Esophagus (tissue), 2 donors: ENCODE measurements around the gene OR2C3. TPM values are rescaled to one million over a fixed set of nuclear protein-coding genes. Genes with fewer than 3 reads are reported as not detected.

ENCODE experiments used
- H3K27ac ChIP-seq, 2 donors: one replicate each; pipeline ENCODE4 v1.5.1; 2013; ENCODE audit warnings: low read depth in 2 of 2, mild to moderate bottlenecking in 2 of 2, inconsistent platforms in 1 of 2, low read length in 1 of 2, moderate library complexity in 1 of 2
- H3K27me3 ChIP-seq, 2 donors: one replicate each; pipeline ENCODE4 v1.6.1; 2013; ENCODE audit warnings: low read length in 2 of 2, control low read depth in 1 of 2, mild to moderate bottlenecking in 1 of 2; ENCODE audit not compliant: insufficient read depth in 2 of 2, control insufficient read depth in 1 of 2
- H3K36me3 ChIP-seq, 2 donors: one replicate each; pipeline ENCODE4 v1.6.1; 2013; ENCODE audit warnings: low read length in 1 of 2; ENCODE audit not compliant: control insufficient read depth in 2 of 2, insufficient read depth in 2 of 2
- H3K4me1 ChIP-seq, 2 donors: one replicate each; pipeline ENCODE4 v1.6.1; 2013; ENCODE audit warnings: low read length in 1 of 2; ENCODE audit not compliant: control insufficient read depth in 2 of 2, insufficient read depth in 2 of 2
- H3K4me3 ChIP-seq, 2 donors: one replicate each; pipeline ENCODE4 v1.5.1; 2013; ENCODE audit warnings: low read length in 2 of 2, mild to moderate bottlenecking in 2 of 2, low read depth in 1 of 2, moderate library complexity in 1 of 2
- H3K9me3 ChIP-seq, 2 donors: one replicate each; pipeline ENCODE4 v1.6.1; 2013; ENCODE audit warnings: mild to moderate bottlenecking in 2 of 2, low read depth in 1 of 2, low read length in 1 of 2, moderate library complexity in 1 of 2; ENCODE audit not compliant: control insufficient read depth in 2 of 2, insufficient read depth in 1 of 2
- WGBS, 2 donors: extraction: QIAGEN DNeasy Blood & Tissue Kit; methylation state at CpG; one replicate each; pipeline ENCODE4 v1.1.7; 2013; 5-methylcytosine and 5-hydroxymethylcytosine counted together
- polyA plus RNA-seq, 2 donors: library from polyadenylated mRNA; stranded (reverse); fragments of 200-250 nt; gene quantifications; one replicate each; pipeline ENCODE4 v1.2.3, GENCODE V29; 2013
- donor health status: healthy with polysubstance abuse.
- donor health status: Bipolar disorder and iron deficiency.

OR2C3 gene
- polyA plus RNA-seq, 2 donors, result not detected

GRCh38 chr1:247548769-247549182 lies 12.5 kb upstream of the OR2C3 start, which contains the start of gene GCSAML:
TSS of gene GCSAML (plus strand) at chr1:247549134. CDS start at chr1:247549192, 58 bp downstream.
- WGBS, 2 donors, result 69 to 72% methylated on average over 13 of the region's 13 CpGs
- H3K4me3 ChIP-seq, result no peak within 1 kb of the TSS
- peaks cover 0 to 3% of the 10 kb centered on the region in 2 donors for H3K27me3 ChIP-seq
- H3K4me1 ChIP-seq, result no peaks in the 10 kb centered on the region
- peaks cover 3 to 4% of the 10 kb centered on the region in 2 donors for H3K9me3 ChIP-seq
- H3K36me3 ChIP-seq, result peaks cover 0 to 2% of the 10 kb centered on the region in 2 donors
- H3K27ac ChIP-seq, result no peak within 1 kb of the TSS

- no peaks in the 10 kb centered on the region for H3K4me1 ChIP-seq
- WGBS, 2 donors, result 59 to 69% methylated on average over 5 of the region's 5 CpGs
- peaks cover 0 to 2% of the 10 kb centered on the region in 2 donors for H3K36me3 ChIP-seq
- H3K9me3 ChIP-seq, result peaks cover 3 to 4% of the 10 kb centered on the region in 2 donors
- H3K27ac ChIP-seq, result no peak overlapping the region
- no peak overlapping the region for H3K4me3 ChIP-seq
- peaks cover 0 to 3% of the 10 kb centered on the region in 2 donors for H3K27me3 ChIP-seq
Observed at GRCh38 chr1:247548092-247548491, 11.9 kb upstream of the OR2C3 start.

GRCh38 chr1:247542811-247543210 lies 6.6 kb upstream of the OR2C3 start:
- Histone ChIP-seq H3K27me3 (peaks cover 0 to 3% of the 10 kb centered on the region in 2 donors), H3K4me3 (no peak overlapping the region), H3K4me1 (no peaks in the 10 kb centered on the region), H3K9me3 (peaks cover 0 to 2% of the 10 kb centered on the region in 2 donors), H3K27ac (no peak overlapping the region), H3K36me3 (no peaks in the 10 kb centered on the region)
- 65 to 70% methylated on average over 3 of the region's 3 CpGs for WGBS, 2 donors

GRCh38 chr1:247540581-247540980 lies 4.3 kb upstream of the OR2C3 start:
- H3K36me3 ChIP-seq, result no peaks in the 10 kb centered on the region
- H3K9me3 ChIP-seq, result peaks cover 0 to 2% of the 10 kb centered on the region in 2 donors
- peaks cover 0 to 3% of the 10 kb centered on the region in 2 donors for H3K27me3 ChIP-seq
- no peak overlapping the region for H3K27ac ChIP-seq
- no peaks in the 10 kb centered on the region for H3K4me1 ChIP-seq
- WGBS, 2 donors, result 34 to 38% methylated on average over 7 of the region's 7 CpGs
- H3K4me3 ChIP-seq, result no peak overlapping the region

- no peak overlapping the region for H3K4me3 ChIP-seq
- WGBS, 2 donors, result 76 to 77% methylated on average over 6 of the region's 6 CpGs
- H3K27ac ChIP-seq, result no peak overlapping the region
Observed at GRCh38 chr1:247539215-247539614, 3.0 kb upstream of the OR2C3 start.

GRCh38 chr1:247538561-247538960 lies 2.3 kb upstream of the OR2C3 start:
- Histone ChIP-seq H3K27ac (no peak overlapping the region), H3K27me3 (no peaks in the 10 kb centered on the region), H3K4me3 (no peak overlapping the region), H3K9me3 (peaks cover 0 to 2% of the 10 kb centered on the region in 2 donors), H3K4me1 (no peaks in the 10 kb centered on the region), H3K36me3 (no peaks in the 10 kb centered on the region)
- WGBS, 2 donors, result 72 to 80% methylated on average over 5 of the region's 5 CpGs

More at GRCh38 chr1:247539215-247539614, 3.0 kb upstream of the OR2C3 start:
- Histone ChIP-seq H3K36me3 (no peaks in the 10 kb centered on the region), H3K27me3 (peaks cover 0 to under 1% of the 10 kb centered on the region in 2 donors), H3K9me3 (peaks cover 0 to 2% of the 10 kb centered on the region in 2 donors), H3K4me1 (no peaks in the 10 kb centered on the region)

GRCh38 chr1:247535402-247535801 lies 838 bp downstream of the OR2C3 start:
- H3K27ac ChIP-seq, result no peak overlapping the region
- 58 to 67% methylated on average over 3 of the region's 3 CpGs for WGBS, 2 donors
- H3K9me3 ChIP-seq, result peaks cover 4 to 15% of the 10 kb centered on the region in 2 donors
- no peaks in the 10 kb centered on the region for H3K27me3 ChIP-seq
- H3K4me3 ChIP-seq, result no peak overlapping the region
- H3K36me3 ChIP-seq, result no peaks in the 10 kb centered on the region
- no peaks in the 10 kb centered on the region for H3K4me1 ChIP-seq

GRCh38 chr1:247531937-247532336 lies 4.3 kb downstream of the OR2C3 start:
- 90 to 94% methylated on average over 8 of the region's 8 CpGs for WGBS, 2 donors
- H3K27me3 ChIP-seq, result no peaks in the 10 kb centered on the region
- H3K4me3 ChIP-seq, result no peak overlapping the region
- no peaks in the 10 kb centered on the region for H3K36me3 ChIP-seq
- no peaks in the 10 kb centered on the region for H3K4me1 ChIP-seq
- no peak overlapping the region for H3K27ac ChIP-seq
- peaks cover 4 to 13% of the 10 kb centered on the region in 2 donors for H3K9me3 ChIP-seq

- H3K9me3 ChIP-seq, result peaks cover 4 to 13% of the 10 kb centered on the region in 2 donors
- no peak overlapping the region for H3K27ac ChIP-seq
- no peak overlapping the region for H3K4me3 ChIP-seq
- WGBS, 2 donors, result 43 to 56% methylated on average over 41 of the region's 41 CpGs
- H3K27me3 ChIP-seq, result no peaks in the 10 kb centered on the region
- H3K4me1 ChIP-seq, result no peaks in the 10 kb centered on the region
- no peaks in the 10 kb centered on the region for H3K36me3 ChIP-seq
Observed at GRCh38 chr1:247530785-247531184, 5.5 kb downstream of the OR2C3 start.

GRCh38 chr1:247529771-247530355 lies 6.4 kb downstream of the OR2C3 start:
- no peaks in the 10 kb centered on the region for H3K4me1 ChIP-seq
- no peaks in the 10 kb centered on the region for H3K36me3 ChIP-seq
- H3K27me3 ChIP-seq, result no peaks in the 10 kb centered on the region
- H3K27ac ChIP-seq, result no peak overlapping the region
- peaks cover 4 to 13% of the 10 kb centered on the region in 2 donors for H3K9me3 ChIP-seq
- H3K4me3 ChIP-seq, result no peak overlapping the region
- 69 to 86% methylated on average over 1 of the region's 1 CpG for WGBS, 2 donors
